HG02759 (cell line): ENCODE measurements around the gene KRTAP4-9.
"Not testable (repeated sequence)": the region's sequence is repeated elsewhere in the genome, so short reads cannot be mapped to it uniquely, and the experiment has no call there.

ENCODE experiments used
- ATAC-seq: cut with Tn5 transposase; IDR thresholded peaks from one replicate; pipeline ENCODE4 v1.9.1; 2021; ENCODE audit warnings: mild to moderate bottlenecking, moderate library complexity; ENCODE audit not compliant: unreplicated experiment

The KRTAP4-9 gene

DNA sequence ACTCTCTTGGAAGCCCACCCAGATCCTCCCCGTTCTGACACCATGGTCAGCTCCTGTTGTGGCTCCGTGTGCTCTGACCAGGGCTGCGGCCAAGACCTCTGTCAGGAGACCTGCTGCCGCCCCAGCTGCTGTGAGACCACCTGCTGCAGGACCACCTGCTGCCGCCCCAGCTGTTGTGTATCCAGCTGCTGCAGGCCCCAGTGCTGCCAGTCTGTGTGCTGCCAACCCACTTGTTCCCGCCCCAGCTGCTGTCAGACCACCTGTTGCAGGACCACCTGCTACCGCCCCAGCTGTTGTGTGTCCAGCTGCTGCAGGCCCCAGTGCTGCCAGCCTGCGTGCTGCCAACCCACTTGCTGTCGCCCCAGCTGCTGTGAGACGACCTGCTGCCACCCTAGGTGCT is at the start of gene KRTAP4-9:
Gene KRTAP4-9 (plus strand): TSS at position 43 of the 400 bp plus-strand sequence. CDS start 0 bp downstream, at position 43.
- not testable (repeated sequence) for ATAC-seq

DNA sequence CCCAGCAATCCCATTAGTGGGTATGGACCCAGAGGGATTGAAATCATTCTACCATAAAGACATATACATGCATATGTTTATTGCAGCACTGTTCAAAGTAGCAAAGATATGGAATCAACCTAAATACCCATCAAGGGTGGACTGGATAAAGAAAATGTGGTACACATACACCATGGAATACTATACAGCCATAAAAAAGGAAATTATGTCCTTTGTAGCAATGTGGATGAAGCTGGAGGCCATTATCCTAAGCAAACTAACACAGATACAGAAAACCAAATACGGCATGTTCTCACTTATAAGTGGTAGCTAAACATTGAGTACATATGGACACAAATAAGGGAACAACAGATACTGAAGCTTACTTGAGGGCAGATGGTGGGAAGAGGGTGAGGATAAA is 47.6 kb upstream of the KRTAP4-9 start:
- ATAC-seq: no peak

DNA sequence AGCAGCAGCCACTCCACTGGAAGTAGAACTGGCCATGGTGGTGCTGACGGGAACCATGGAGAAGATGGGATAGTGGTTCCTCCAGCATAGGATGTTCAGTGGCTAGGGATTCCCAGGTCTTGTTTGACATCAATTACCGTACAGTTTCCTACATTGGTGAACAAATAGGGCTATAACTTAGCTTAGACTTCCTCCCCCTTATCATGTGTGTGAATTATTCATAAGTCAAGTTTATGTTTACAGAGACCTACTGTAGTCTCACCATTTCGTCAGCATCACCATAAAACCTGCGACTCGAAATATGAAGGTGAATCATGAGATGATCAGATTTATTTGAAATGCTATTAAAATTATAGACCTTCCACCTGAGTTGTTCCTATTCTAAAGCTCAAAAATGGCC is 46.4 kb upstream of the KRTAP4-9 start:
- no peak for ATAC-seq

DNA sequence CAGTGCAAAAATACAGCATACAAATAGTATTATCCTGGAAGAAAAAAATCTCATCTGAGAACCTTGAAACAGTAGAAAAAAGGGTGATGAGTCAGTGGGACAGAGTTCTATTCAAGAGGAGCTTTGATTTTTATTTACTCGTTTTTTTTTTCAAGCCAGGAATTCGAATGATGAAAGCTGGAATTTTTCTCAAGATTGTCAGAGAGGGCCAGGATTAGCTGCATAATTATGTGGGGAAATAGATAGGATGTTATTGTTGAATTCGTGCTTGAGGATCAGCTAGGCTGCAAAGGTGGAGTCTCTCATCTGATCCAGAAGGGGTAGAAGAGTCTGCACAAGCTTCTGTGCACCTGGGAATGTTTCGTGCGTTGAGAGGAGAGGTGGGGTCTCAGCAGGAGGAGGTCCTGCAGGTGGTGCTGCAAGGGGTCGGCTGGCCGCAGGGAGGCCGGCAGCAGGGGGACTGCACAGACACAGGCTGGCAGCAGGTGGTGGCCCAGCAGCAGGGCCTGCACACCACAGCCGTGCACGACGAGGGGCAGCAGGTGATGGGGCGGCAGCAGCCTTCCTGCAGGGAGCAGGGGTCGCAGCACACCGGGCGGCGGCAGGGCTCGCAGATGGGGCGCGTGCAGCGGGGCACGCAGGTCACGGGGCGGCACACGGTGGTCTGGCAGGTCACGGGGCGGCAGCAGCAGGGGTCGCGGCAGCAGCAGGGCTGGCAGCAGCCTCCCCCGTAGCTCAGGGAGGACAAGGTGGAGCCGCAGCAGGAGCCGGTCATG is 45.7 kb upstream of the KRTAP4-9 start:
- not testable (repeated sequence) for ATAC-seq

- ATAC-seq: no peak
Observed at GRCh38 chr17:41060052-41060604, 45.1 kb upstream of the KRTAP4-9 start, which contains the start of gene KRTAP2-3. Gene KRTAP2-3 (minus strand): TSS chr17:41060114. CDS start chr17:41060050, 64 bp downstream.

DNA sequence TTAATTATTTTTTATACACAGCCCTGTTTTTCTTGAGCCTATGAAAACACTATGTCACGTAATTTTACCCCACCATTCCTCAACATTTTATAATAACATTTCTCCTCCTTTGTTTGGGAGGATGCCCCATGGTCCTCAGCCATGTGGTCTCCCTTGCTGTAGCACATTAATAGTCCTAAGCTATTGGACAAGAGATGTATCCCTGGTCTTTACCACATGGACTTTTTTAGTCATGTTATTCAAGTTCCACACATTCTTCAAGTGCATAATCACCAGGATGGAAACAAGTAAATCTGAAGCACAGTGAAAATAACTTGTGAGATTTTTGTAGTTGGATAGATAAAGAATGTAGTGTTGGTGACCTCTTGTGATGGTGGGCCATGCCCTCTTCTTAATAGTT is 43.2 kb upstream of the KRTAP4-9 start:
- no peak for ATAC-seq

DNA sequence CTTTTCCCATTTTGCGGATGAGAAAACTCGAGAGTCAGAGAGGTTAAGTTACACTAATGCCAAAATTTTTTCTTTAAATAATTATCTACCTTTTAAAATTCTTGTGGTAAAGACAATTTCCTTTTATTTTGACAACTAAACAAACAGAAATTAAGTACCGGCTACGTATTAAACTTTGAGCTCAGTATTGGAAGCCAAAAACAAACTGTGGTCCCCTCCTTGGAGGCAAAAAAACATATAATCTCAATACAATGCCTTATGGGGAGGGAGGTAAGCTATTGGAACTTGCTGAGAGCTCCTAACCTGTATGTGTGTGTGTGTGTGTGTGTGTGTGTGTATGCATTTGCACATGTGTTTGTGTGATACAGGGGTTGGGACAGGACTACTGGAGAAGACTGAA is 41.7 kb upstream of the KRTAP4-9 start:
- no peak for ATAC-seq

GRCh38 chr17:41064301-41064700 is 40.9 kb upstream of the KRTAP4-9 start:
- ATAC-seq: no peak

DNA sequence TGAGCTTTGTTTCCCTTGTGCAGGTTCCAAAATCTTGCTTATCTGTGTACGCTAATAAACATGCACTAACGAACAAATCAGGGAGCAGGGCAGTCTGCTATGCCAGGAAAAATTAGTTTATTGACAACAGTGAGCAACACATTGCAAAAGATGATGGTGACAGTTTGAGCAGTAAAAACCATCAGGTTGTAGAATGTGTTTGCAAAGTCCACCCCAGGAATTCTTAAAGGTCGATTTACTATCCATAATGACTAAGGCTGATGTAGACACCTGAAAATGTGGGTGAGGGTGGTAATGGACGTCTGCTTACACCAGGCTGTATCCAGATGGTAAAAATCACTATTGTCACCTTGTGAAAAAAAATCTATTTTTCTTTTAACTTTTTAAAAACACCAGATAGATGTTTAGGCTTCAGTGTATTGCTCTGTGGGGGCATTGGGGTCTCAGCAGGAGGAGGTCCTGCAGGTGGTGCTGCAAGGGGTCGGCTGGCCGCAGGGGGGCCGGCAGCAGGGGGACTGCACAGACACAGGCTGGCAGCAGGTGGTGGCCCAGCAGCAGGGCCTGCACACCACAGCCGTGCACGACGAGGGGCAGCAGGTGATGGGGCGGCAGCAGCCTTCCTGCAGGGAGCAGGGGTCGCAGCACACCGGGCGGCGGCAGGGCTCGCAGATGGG is 40.0 kb upstream of the KRTAP4-9 start:
- ATAC-seq: not testable (repeated sequence)

GRCh38 chr17:41065829-41066624 is 39.2 kb upstream of the KRTAP4-9 start, which contains the start of gene KRTAP2-4:
Gene KRTAP2-4 (minus strand): TSS chr17:41065879. CDS start chr17:41065845, 34 bp downstream.
- no peak for ATAC-seq

- ATAC-seq: no peak
Observed at GRCh38 chr17:41067281-41067680, 37.9 kb upstream of the KRTAP4-9 start.

GRCh38 chr17:41069031-41069430 is 36.2 kb upstream of the KRTAP4-9 start:
- ATAC-seq: no peak

- ATAC-seq: no peak
Observed at GRCh38 chr17:41071606-41072360, 33.4 kb upstream of the KRTAP4-9 start.

DNA sequence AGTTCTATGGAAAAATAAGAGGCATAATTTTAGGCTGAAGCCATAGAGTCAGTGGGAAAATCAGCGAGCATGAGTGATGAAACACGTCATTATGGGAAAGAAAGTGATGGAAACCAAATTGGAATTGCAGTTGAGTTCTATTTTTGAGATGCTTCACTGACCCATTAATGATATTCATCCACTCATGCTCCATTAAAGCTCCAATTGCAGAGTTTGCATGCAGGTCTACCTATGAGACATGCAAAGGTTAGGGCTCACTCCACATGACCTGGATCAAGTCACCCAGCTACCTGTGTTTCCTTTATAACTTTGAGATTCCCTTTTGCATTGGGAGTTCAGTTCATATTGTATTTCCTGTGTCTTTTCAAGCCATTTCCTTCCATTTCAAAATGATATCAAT is 31.5 kb upstream of the KRTAP4-9 start:
- ATAC-seq: no peak

DNA sequence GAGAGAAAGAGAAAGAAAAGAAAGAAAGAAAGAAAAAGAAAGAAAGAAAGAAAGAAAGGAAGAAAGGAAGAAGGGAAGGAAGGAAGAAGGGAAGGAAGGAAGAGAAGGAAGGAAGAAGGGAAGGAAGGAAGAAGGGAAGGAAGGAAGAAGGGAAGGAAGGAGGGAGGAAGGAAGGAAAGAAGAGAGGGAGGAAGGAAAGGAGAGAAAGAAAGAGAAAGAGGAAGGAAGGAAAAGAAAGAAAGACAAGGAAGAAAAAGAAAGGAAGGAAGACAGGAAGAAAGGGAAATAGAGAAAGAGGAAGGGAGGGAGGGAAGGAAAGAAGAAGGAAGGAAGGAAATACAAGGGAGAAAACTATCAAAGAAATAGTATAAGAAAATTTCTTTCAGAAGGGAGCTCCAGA is 28.4 kb upstream of the KRTAP4-9 start:
- ATAC-seq: no peak

GRCh38 chr17:41082626-41083025 is 22.6 kb upstream of the KRTAP4-9 start:
- ATAC-seq: no peak

GRCh38 chr17:41083427-41083826 is 21.8 kb upstream of the KRTAP4-9 start:
- not testable (repeated sequence) for ATAC-seq

DNA sequence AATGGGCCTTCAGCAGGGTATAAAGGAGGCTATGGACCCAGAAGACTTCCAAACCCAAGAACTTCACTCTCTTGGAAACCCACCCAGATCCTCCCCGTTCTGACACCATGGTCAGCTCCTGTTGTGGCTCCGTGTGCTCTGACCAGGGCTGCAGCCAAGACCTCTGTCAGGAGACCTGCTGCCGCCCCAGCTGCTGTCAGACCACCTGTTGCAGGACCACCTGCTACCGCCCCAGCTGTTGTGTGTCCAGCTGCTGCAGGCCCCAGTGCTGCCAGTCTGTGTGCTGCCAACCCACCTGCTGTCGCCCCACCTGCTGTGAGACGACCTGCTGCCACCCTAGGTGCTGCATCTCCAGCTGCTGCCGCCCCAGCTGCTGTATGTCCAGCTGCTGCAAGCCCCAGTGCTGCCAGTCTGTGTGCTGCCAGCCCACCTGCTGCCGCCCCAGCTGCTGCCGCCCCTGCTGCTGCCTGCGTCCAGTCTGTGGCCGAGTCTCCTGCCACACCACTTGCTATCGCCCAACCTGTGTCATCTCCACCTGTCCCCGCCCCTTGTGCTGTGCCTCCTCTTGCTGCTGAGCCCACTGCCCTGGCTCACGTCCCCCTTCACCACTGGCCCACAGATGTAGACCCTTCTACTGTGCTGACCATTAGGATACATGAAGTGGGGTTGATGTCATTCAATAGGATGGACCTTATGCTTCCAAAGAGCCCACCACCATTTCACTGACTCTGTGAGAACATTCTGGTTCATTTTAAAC is 20.9 kb upstream of the KRTAP4-9 start, which contains the start of gene KRTAP4-7:
Gene KRTAP4-7 (plus strand): TSS at position 51 of the 757 bp plus-strand sequence. CDS start 57 bp downstream, at position 108.
- ATAC-seq: not testable (repeated sequence)

- not testable (repeated sequence) for ATAC-seq
Observed at GRCh38 chr17:41088760-41089352, 16.3 kb upstream of the KRTAP4-9 start.
